HG03196 (cell line): ENCODE results near the gene SEC16B.

ENCODE experiments used
- ATAC-seq: cut with Tn5 transposase; IDR thresholded peaks from one replicate; pipeline ENCODE4 v1.9.1; 2021; ENCODE audit not compliant: unreplicated experiment

Gene SEC16B

GRCh38 chr1:177941976-177942375 is 27.9 kb downstream of the SEC16B start:
- no peak for ATAC-seq

- no peak for ATAC-seq
Measured at GRCh38 chr1:177940682-177941081, 29.2 kb downstream of the SEC16B start.

GRCh38 chr1:177937931-177938330 is 31.9 kb downstream of the SEC16B start:
- ATAC-seq: no peak

- ATAC-seq: no peak
Measured at GRCh38 chr1:177937174-177937770, 32.6 kb downstream of the SEC16B start.

- no peak for ATAC-seq
Measured at GRCh38 chr1:177935638-177936415, 34.0 kb downstream of the SEC16B start.

- no peak for ATAC-seq
Measured at GRCh38 chr1:177934927-177935326, 34.9 kb downstream of the SEC16B start.

- no peak for ATAC-seq
Measured at GRCh38 chr1:177934461-177934860, 35.4 kb downstream of the SEC16B start.

GRCh38 chr1:177933881-177934280 is 36.0 kb downstream of the SEC16B start:
- no peak for ATAC-seq

GRCh38 chr1:177932123-177932522 is 37.7 kb downstream of the SEC16B start:
- ATAC-seq: no peak

- ATAC-seq: no peak
Measured at GRCh38 chr1:177928952-177929351, 40.9 kb downstream of the SEC16B start.

GRCh38 chr1:177928194-177928593 is 41.7 kb downstream of the SEC16B start:
- ATAC-seq: no peak

GRCh38 chr1:177927021-177927596 is 42.7 kb downstream of the SEC16B start:
- no peak for ATAC-seq

- no peak for ATAC-seq
Measured at GRCh38 chr1:177926201-177926600, 43.7 kb downstream of the SEC16B start.

GRCh38 chr1:177925006-177925405 is 44.9 kb downstream of the SEC16B start:
- no peak for ATAC-seq

- ATAC-seq: no peak
Measured at GRCh38 chr1:177923441-177923840, 46.4 kb downstream of the SEC16B start.

GRCh38 chr1:177922209-177922608 is 47.6 kb downstream of the SEC16B start:
- no peak for ATAC-seq

- ATAC-seq: no peak
Measured at GRCh38 chr1:177921590-177921989, 48.3 kb downstream of the SEC16B start.

- ATAC-seq: no peak
Measured at GRCh38 chr1:177920091-177920490, 49.8 kb downstream of the SEC16B start.

GRCh38 chr1:177915641-177916040 is 54.2 kb downstream of the SEC16B start:
- ATAC-seq: no peak

GRCh38 chr1:177914603-177915002 is 55.3 kb downstream of the SEC16B start:
- no peak for ATAC-seq

GRCh38 chr1:177913762-177914540 is 55.9 kb downstream of the SEC16B start:
- ATAC-seq: no peak

GRCh38 chr1:177912991-177913390 is 56.9 kb downstream of the SEC16B start:
- ATAC-seq: no peak
